BJ (cell line): ENCODE measurements around the gene SLC24A1. TPM values are rescaled to one million over a fixed set of nuclear protein-coding genes. Genes with fewer than 3 reads are reported as not detected.

ENCODE experiments used
- CTCF ChIA-PET: fragments of 350-600 bp; formaldehyde crosslinking; extraction: SDS; loops from one replicate; lab custom pipeline; 2021; ENCODE audit warnings: antibody characterized with exemption, inconsistent platforms; lab: Yijun Ruan, JAX
- POLR2A ChIA-PET: fragments of 300-600 bp; sonication (Branson Sonifier 250); formaldehyde crosslinking; extraction: SDS; loops from one replicate; lab custom pipeline; 2021; ENCODE audit warnings: antibody characterized with exemption; lab: Charles Lee
- DNase-seq: peaks from one replicate; pipeline ENCODE4 v3.0.0-alpha.2; 2011; ENCODE audit warnings: low read depth
- H3K27me3 ChIP-seq: 2 replicates; pipeline ENCODE4 v1.6.0; 2011; ENCODE audit warnings: low read length; ENCODE audit not compliant: control insufficient read depth, insufficient read depth
- H3K36me3 ChIP-seq: 2 replicates; pipeline ENCODE4 v1.5.1; 2011; ENCODE audit warnings: low read length; ENCODE audit not compliant: control insufficient read depth, insufficient read depth
- H3K4me3 ChIP-seq: 2 replicates; pipeline ENCODE4 v1.5.1; 2011; ENCODE audit warnings: low read depth, mild to moderate bottlenecking, control low read depth, low read length
- CTCF ChIP-seq: IDR thresholded peaks from 2 replicates; pipeline ENCODE4 v1.5.1; 2011; ENCODE audit warnings: low read depth, mild to moderate bottlenecking, control low read depth, inconsistent platforms, low read length, moderate library complexity; ENCODE audit not compliant: insufficient read depth
- polyA plus RNA-seq: library from polyadenylated mRNA; depleted of rRNA; stranded (reverse); fragments of >200 nt; gene quantifications from 2 replicates; pipeline ENCODE4 v1.2.3, GENCODE V29; 2011

SLC24A1 gene
- polyA plus RNA-seq, 1 experiment, result 7.0 TPM

GRCh38 chr15:65646486-65646885, 24.7 kb downstream of the SLC24A1 start:
- Histone ChIP-seq H3K4me3 (no peak overlapping the region), H3K36me3 (peaks cover 2% of the 10 kb centered on the region; the same call in 1 of the 2 replicates), H3K27me3 (no peaks in the 10 kb centered on the region)
- POLR2A ChIA-PET, result interaction anchor here (0.6 kb wide), 1 partner anchor 195 kb away, joined by 3 read pairs; no protein-coding TSS in a partner anchor
- CTCF ChIA-PET, result interaction anchor here (0.6 to 4.8 kb wide), 4 partner anchors 7 to 35 kb away, joined by 3 to 45 read pairs (median 3); partner anchors contain the start of gene INTS14
- no peak for DNase-seq
- TF ChIP-seq CTCF, result no peak

GRCh38 chr15:65650312-65651041, 28.7 kb downstream of the SLC24A1 start:
- POLR2A ChIA-PET, result interaction anchor here (0.6 kb wide), 1 partner anchor 9 kb away, joined by 3 read pairs; no protein-coding TSS in a partner anchor
- CTCF ChIA-PET, result interaction anchor here (3.9 to 4.8 kb wide), 2 partner anchors 11 to 12 kb away, joined by 22 to 45 read pairs; no protein-coding TSS in a partner anchor

GRCh38 chr15:65651042-65651322, 29.2 kb downstream of the SLC24A1 start:
- no peaks in the 10 kb centered on the region for H3K27me3 ChIP-seq
- TF ChIP-seq CTCF, result no peak
- POLR2A ChIA-PET, result no interaction called here
- CTCF ChIA-PET, result interaction anchor here (3.9 kb wide), 1 partner anchor 13 kb away, joined by 22 read pairs; no protein-coding TSS in a partner anchor
- H3K4me3 ChIP-seq, result no peak overlapping the region
- H3K36me3 ChIP-seq, result peaks cover 1% of the 10 kb centered on the region; the same call in 1 of the 2 replicates
- DNase-seq, result no peak

More at GRCh38 chr15:65650312-65651041, 28.7 kb downstream of the SLC24A1 start:
- TF ChIP-seq CTCF, result no peak
- Histone ChIP-seq H3K36me3 (peaks cover 1% of the 10 kb centered on the region; the same call in 1 of the 2 replicates), H3K4me3 (no peak overlapping the region), H3K27me3 (no peaks in the 10 kb centered on the region)
- no peak for DNase-seq

- no peak for TF ChIP-seq CTCF
- ChIA-PET CTCF (interaction anchor here (1.3 to 3.9 kb wide), 2 partner anchors 14 to 23 kb away, joined by 6 to 22 read pairs; no protein-coding TSS in a partner anchor), POLR2A (no interaction called here)
- no peak for DNase-seq
- H3K36me3 ChIP-seq, result 0 out of 2 replicates have a peak, but pooled peaks cover 1% of the 10 kb centered on the region
- H3K27me3 ChIP-seq, result no peaks in the 10 kb centered on the region
- no peak overlapping the region for H3K4me3 ChIP-seq
Measured at GRCh38 chr15:65651831-65652749, 30.4 kb downstream of the SLC24A1 start.

GRCh38 chr15:65653341-65653740, 31.6 kb downstream of the SLC24A1 start:
- Histone ChIP-seq H3K36me3 (0 out of 2 replicates have a peak, but pooled peaks cover 3% of the 10 kb centered on the region), H3K27me3 (no peaks in the 10 kb centered on the region), H3K4me3 (no peak overlapping the region)
- ChIA-PET CTCF (interaction anchor here (0.9 to 3.9 kb wide), 4 partner anchors 9 to 171 kb away, joined by 3 to 22 read pairs (median 3); no protein-coding TSS in a partner anchor), POLR2A (interaction anchor here (0.6 kb wide), 1 partner anchor 64 kb away, joined by 3 read pairs; no protein-coding TSS in a partner anchor)
- TF ChIP-seq CTCF, result no peak
- no peak for DNase-seq
